ENCODE results near the gene GTPBP2.

Gene GTPBP2

DNA sequence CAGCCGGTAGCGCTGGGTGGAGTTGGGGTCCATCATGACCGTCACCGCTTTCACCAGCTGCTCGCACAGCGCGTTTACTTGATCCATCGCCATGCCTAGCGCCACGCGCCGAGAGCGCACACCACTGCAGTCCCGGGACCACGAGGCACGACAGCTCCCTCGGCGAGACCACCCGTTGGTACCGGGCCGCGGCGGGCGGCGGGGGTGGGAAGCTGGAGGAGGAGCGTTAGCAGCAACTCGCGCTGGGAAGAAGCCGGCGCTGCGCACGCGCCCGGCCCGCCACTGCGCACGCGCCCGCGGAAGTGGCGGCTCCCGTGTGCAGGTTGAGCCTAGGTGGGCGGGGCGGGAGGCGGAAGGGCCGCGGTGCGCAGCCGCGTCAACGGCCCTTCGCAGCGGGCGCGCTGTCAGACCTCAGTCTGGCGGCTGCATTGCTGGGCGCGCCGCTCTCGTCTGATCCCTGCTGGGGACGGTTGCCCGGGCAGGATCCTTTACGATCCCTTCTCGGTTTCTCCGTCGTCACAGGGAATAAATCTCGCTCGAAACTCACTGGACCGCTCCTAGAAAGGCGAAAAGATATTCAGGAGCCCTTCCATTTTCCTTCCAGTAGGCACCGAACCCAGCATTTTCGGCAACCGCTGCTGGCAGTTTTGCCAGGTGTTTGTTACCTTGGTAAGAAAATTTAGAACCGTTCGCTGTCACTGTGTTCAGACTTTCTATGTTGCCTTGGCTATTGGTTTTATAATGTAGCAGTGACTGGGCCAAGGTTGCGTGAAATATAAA lies 53.1 kb downstream of the GTPBP2 start, which contains the start of the genes POLH and XPO5:
Gene POLH (plus strand): TSS at position 414 of the 780 bp plus-strand sequence. CDS start 6,135 bp downstream, outside the sequence.
Gene XPO5 (minus strand): TSS at position 267 of the 780 bp plus-strand sequence. CDS start 174 bp downstream, at position 93.
- FAIRE-seq, result no peak

DNA sequence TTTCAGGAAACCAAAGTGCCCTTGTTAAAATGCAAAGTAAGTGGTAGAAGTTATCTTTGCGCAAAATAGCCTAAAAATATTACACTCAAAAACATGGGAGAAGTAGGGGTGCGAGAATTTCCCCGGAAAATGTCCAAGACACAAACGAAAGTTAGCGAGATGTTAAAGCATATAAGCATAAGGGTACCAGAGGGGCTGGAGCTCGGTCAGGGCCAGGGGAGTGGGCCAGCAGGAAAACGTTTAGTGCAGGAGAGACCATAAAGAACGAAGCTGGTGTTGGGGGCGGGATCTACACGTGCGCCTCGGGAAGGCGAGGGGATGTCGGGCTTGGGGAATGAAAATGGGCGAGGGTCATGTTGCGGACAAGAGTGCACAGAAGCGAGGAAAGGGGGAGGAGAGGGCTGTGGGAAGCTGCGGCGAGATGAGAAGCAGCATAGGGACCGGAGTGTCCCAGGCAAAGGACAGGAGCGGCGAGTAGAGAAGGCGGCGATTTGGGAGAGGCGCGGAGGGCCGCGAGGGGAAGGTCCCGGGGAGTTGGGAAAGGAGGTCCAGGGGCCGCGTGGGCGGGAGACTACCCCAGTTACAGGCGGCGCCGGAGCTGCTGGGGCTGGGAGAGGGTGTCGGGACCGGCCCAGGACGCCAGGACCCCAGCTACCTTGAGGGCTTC lies 53.8 kb downstream of the GTPBP2 start:
- FAIRE-seq, result no peak

DNA sequence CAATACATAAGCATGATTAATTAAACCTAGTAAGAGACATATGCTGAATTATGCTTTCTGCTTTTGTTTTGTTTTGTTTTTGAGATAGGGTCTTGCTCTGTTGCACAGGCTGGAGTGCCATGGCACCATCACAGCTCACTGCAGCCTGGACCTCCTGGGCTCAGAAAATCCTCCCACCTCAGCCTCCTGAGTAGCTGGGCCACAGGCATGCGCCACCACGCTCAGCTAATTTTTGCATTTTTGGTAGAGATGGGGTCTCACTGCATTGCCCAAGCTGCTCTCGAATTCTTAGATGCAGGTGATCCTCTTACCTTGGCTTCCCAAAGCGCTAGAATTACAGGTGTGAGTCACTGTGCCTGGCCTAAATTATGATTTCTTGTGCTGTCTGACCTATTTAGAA lies 57.0 kb downstream of the GTPBP2 start:
- no peak for FAIRE-seq

DNA sequence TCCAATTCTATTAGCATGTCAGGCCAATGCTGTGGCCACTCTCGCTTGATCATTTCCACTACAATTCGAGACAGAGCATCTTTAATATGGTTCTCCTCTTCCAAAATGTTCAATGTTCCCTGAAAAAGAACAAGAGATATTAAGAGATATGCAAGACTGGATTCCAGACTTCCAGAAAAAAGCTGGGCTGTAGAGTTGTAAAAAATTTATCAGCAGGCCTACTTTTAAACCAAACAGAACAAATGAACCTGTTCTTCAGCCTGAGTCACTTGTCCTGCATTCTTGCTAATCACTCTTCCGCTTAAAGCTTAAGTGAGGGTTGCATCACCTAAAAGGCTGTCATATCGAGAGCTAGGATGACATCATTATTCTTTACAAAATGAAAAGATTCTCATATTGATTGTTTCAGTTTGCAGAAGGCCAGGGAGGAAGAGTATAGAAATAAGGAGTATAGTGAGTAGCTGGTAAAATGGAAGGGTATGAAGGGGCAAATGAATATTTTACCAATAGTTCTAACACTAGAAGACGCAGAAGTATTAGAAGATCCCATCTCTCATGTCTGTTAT lies 58.1 kb downstream of the GTPBP2 start:
- FAIRE-seq, result no peak

Data from TTC549 (cell line).